Right atrium auricular region (tissue), 2 donors: ENCODE measurements around the gene CABLES2. TPM values are rescaled to one million over a fixed set of nuclear protein-coding genes. Genes with fewer than 3 reads are reported as not detected.
A peak's percentile ranks its signal among the peaks of the same experiment; 100 is the strongest.

Source experiments
- DNase-seq: peaks from one replicate; pipeline ENCODE4 v3.0.0-alpha.2; 2019; ENCODE audit warnings: low spot score
- H3K27ac ChIP-seq, 2 donors: fragments of 200-600 bp; sonication (generic); 1 replicate in 1 of 2; 2 replicates in 1 of 2; pipeline ENCODE4 v1.5.1; 2016 to 2019
- H3K27me3 ChIP-seq, 2 donors: fragments of 200-600 bp; sonication (generic); one replicate each; pipeline versions ENCODE4 v1.5.1 to v1.6.0; 2017 to 2019
- H3K36me3 ChIP-seq: fragments of 200-600 bp; sonication (generic); one replicate; pipeline ENCODE4 v1.5.1; 2016
- H3K4me1 ChIP-seq, 2 donors: fragments of 200-600 bp; sonication (generic); one replicate each; pipeline versions ENCODE4 v1.5.1 to v1.6.0; 2017 to 2019
- H3K4me3 ChIP-seq, 2 donors: fragments of 200-600 bp; sonication (generic); 1 replicate in 1 of 2; 2 replicates in 1 of 2; pipeline ENCODE4 v1.5.1; 2017 to 2019; ENCODE audit warnings: mild to moderate bottlenecking in 1 of 2, moderate library complexity in 1 of 2
- H3K9me3 ChIP-seq, 2 donors: fragments of 200-600 bp; sonication (generic); one replicate each; pipeline ENCODE4 v1.5.1; 2019
- CTCF ChIP-seq, 2 donors: fragments of 200-600 bp; sonication (generic); IDR thresholded peaks; one replicate each; pipeline ENCODE4 v1.5.1; 2019; ENCODE audit warnings: antibody characterized with exemption in 2 of 2
- total RNA-seq, 2 donors: library from RNA; depleted of rRNA; stranded (reverse); fragments of >200 nt; gene quantifications; one replicate each; pipeline ENCODE4 v1.1.0, GENCODE V29; 2016

Gene CABLES2
- total RNA-seq, 2 donors from 2014 or later, result 10.8 to 17.7 TPM

GRCh38 chr20:62355878-62356588 is 51.1 kb downstream of the CABLES2 start:
- no peak for DNase-seq
- Histone ChIP-seq H3K27me3 (no peaks in the 10 kb centered on the region), H3K4me1 (peaks cover 0 to 86% of the 10 kb centered on the region in 2 donors), H3K4me3 (peak overlapping the region in 1 of 2 donors; percentile 31), H3K27ac (peak overlapping the region; percentile 90 to 92), H3K9me3 (no peaks in the 10 kb centered on the region), H3K36me3 (peaks cover 12% of the 10 kb centered on the region)
- TF ChIP-seq CTCF (IDR thresholded peaks at IDR 0.05), result no peak

DNA sequence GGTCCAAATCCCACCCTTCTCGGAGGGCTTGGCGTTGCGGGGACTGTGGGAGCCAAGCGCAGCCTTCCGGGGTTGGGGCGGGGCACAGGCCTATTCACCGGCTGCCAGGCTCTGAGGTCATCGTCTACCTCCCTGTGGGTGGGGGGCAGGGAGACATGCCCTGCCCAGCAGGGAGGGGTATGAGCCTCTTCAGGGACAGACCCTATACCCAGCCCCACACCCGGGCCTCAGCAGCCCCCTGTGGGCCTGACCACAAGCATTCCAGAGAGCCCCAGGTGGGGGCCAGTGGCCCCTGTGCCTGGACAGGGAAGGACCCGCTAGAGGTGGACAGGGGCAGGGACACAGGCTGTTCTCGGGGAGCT is 51.6 kb downstream of the CABLES2 start:
- Histone ChIP-seq H3K36me3 (peaks cover 17% of the 10 kb centered on the region), H3K9me3 (no peaks in the 10 kb centered on the region), H3K4me1 (peaks cover 0 to 80% of the 10 kb centered on the region in 2 donors), H3K4me3 (peak overlapping the region in 1 of 2 donors; percentile 31), H3K27ac (peak overlapping the region; percentile 90 to 92), H3K27me3 (no peaks in the 10 kb centered on the region)
- DNase-seq, result no peak
- TF ChIP-seq CTCF (IDR thresholded peaks at IDR 0.05), result no peak

- Histone ChIP-seq H3K27me3 (no peaks in the 10 kb centered on the region), H3K27ac (peak overlapping the region; percentile 90 to 92), H3K9me3 (no peaks in the 10 kb centered on the region), H3K36me3 (peaks cover 19% of the 10 kb centered on the region), H3K4me1 (peaks cover 0 to 78% of the 10 kb centered on the region in 2 donors), H3K4me3 (peak overlapping the region in 1 of 2 donors; percentile 3)
- no peak for DNase-seq
- TF ChIP-seq CTCF (IDR thresholded peaks at IDR 0.05), result no peak
Measured at GRCh38 chr20:62354811-62355341, 52.2 kb downstream of the CABLES2 start.

- Histone ChIP-seq H3K9me3 (no peaks in the 10 kb centered on the region), H3K4me1 (peaks cover 0 to 72% of the 10 kb centered on the region in 2 donors), H3K27ac (peak overlapping the region; percentile 90 to 92), H3K36me3 (peaks cover 19% of the 10 kb centered on the region), H3K27me3 (no peaks in the 10 kb centered on the region), H3K4me3 (no peak overlapping the region)
- DNase-seq, result no peak
- TF ChIP-seq CTCF (IDR thresholded peaks at IDR 0.05), result no peak
Measured at GRCh38 chr20:62354031-62354808, 52.9 kb downstream of the CABLES2 start.

DNA sequence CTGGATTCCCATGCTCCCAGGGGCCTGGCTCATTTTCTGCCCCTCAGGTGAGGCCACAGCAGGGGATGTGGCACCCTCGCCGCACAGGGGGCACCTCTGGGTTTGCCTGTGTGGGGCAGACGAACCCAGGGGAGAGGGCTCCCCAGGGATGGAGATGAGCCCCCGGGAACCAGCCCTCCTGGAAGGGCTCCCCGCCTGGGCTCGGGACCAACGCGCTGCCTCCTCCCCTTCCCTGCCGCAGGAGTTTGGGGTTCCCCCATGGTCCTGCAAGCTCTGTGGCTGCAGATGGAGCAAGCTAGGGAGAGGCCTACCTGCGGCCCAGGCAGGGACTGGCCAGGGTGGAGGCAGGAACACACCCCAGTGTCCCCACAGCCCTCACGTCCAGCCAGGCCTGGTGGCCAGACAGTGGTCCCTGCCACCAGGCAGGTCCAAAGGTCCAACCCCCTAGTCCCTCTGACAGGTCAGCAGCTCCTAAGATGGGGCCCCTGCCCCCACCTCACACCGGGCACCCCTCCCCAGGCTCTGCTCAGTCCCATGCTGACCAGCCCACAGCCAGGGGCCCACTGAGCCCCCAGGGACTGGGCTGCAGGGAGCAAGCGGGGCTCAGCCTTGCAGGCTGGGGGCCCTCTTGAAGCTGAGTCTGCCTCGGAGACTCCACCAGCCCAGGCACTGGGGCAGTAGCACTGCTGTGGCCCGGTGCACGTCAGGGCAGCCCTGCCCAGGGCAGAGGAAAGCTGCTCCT is 53.6 kb downstream of the CABLES2 start:
- no peak for DNase-seq
- no peak for TF ChIP-seq CTCF (IDR thresholded peaks at IDR 0.05)
- H3K27me3 ChIP-seq, result no peaks in the 10 kb centered on the region
- H3K9me3 ChIP-seq, result no peaks in the 10 kb centered on the region
- H3K36me3 ChIP-seq, result peaks cover 19% of the 10 kb centered on the region
- H3K4me1 ChIP-seq, result peaks cover 0 to 64% of the 10 kb centered on the region in 2 donors
- no peak overlapping the region for H3K4me3 ChIP-seq
- H3K27ac ChIP-seq, result peak overlapping the region; percentile 90 to 92
